Heart left ventricle (tissue), 13 donors: ENCODE measurements around the gene MEI1.

Experiments used
- POLR2A ChIP-seq, 2 donors: fragments of 450-650 bp; IDR thresholded peaks; one replicate each; pipeline ENCODE4 v1.6.1; 2017; ENCODE audit warnings: antibody characterized with exemption in 2 of 2, mild to moderate bottlenecking in 2 of 2, moderate library complexity in 2 of 2
- TF ChIP-seq, protein P1 (sequence below), 12 donors: fragments of 200-600 bp; sonication (generic) in 4 of 12; IDR thresholded peaks; one replicate each; pipeline versions ENCODE4 v1.5.0 to v1.8.0; 2018 to 2022; ENCODE audit warnings: antibody characterized with exemption in 12 of 12, mild to moderate bottlenecking in 5 of 12
- donor health status: ischemic (EF 13 %, LVEDD 7.1; RV severe dilation, severe dysfunction).
- donor health status: DM: no; HTN: yes; CAD: no.
- donor health status: DM: no; HTN: no; CAD: no.
- donor health status: ischemic (EF 25% LVEDD 6.9; RV normal size, moderate dysfunction).
- donor health status: ischemic (EF 25% LVEDD 5.7; RV mildly dilated, moderate dysfunction).
- donor health status: ischemic (EF 35%, LVEDD 5.7; RV mildly dilated, moderate dysfunction).
- donor health status: nonischemic (EF 11% LVEDD 7.7; RV severe dilation, severe dysfunction).
- donor health status: DM: yes; HTN: yes; CAD: no.
- donor health status: PGD.
- donor health status: ischemic (EF 29% LVEDD 5.4; RV normal size, mild dysfunction).
- donor health status: nonischemic (EF 23%, LVEDD 6.1; RV moderate dilation, normal function).

DNA sequence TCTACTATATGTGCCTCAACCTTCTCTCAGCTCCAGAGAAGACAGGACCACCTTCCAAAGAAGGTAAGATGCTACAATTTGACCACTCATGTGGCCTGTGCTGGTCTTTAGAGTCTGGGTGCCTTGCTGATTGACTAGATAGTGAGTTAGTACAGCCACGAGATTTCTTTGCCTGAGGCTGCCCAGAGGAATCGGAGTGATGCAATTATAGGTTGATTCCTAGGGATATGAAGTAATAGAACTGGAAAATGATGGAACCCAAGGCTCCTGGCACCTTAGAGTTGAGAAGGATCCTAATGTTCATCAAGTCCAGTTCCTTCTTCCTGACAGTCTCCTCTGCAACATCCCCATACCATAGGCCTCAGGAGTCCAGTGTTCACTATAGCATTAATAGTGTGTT, 54.7 kb downstream of the MEI1 start:
- TF ChIP-seq POLR2A (IDR thresholded peaks at IDR 0.05), result no peak
- TF ChIP-seq, protein P1, sequence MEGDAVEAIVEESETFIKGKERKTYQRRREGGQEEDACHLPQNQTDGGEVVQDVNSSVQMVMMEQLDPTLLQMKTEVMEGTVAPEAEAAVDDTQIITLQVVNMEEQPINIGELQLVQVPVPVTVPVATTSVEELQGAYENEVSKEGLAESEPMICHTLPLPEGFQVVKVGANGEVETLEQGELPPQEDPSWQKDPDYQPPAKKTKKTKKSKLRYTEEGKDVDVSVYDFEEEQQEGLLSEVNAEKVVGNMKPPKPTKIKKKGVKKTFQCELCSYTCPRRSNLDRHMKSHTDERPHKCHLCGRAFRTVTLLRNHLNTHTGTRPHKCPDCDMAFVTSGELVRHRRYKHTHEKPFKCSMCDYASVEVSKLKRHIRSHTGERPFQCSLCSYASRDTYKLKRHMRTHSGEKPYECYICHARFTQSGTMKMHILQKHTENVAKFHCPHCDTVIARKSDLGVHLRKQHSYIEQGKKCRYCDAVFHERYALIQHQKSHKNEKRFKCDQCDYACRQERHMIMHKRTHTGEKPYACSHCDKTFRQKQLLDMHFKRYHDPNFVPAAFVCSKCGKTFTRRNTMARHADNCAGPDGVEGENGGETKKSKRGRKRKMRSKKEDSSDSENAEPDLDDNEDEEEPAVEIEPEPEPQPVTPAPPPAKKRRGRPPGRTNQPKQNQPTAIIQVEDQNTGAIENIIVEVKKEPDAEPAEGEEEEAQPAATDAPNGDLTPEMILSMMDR (IDR thresholded peaks at IDR 0.05), result no peak
